ENCODE measurements around the gene MCM7. TPM values are rescaled to one million over a fixed set of nuclear protein-coding genes. Genes with fewer than 3 reads are reported as not detected.

Gene MCM7
- total and polyA plus RNA-seq, 10 of the 15 experiments (the other 5 are each of a cell fraction or from before 2014, with no cell fraction given): 183 to 383 (median 244) TPM

DNA sequence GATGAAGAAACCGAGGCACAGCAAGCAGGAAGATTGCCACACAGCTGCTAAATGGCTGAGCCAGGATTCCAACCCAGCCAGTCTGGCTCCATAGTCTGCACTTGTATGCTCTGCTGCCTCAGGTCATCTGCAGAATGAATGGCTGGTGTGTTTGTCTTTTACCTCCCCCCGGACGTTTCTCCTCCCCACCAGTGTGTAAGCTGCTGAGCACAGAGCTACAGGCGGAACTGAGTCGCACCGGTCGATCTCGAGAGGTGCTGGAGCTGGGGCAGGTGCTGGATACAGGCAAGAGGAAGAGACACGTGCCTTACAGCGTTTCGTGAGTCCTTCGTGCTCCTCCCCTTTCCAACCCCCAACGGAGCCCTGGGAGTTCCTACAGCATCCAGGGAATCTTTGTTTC is 20.9 kb upstream of the MCM7 start:
- Histone ChIP-seq H3K36me3 (ENCODE audit: control insufficient read depth in 2 of 2, insufficient read depth in 2 of 2, low read length in 1 of 2) (no peaks in the 10 kb centered on the region; a peak in 1 of 4 replicates), H3K9me3 (replicated peaks; ENCODE audit: control insufficient read depth, insufficient read depth, low read length) (no peaks in the 10 kb centered on the region), H3K4me3 (no peak overlapping the region), H3K27ac (ENCODE audit: control insufficient read depth, insufficient read depth) (no peak overlapping the region), H3K4me2 (ENCODE audit: control insufficient read depth, insufficient read depth) (no peak overlapping the region), H3K9ac (ENCODE audit: control insufficient read depth, insufficient read depth, low read length) (no peak overlapping the region), H2AFZ (ENCODE audit: control insufficient read depth, low read depth, low read length) (no peak overlapping the region), H3K4me1 (ENCODE audit: control insufficient read depth, insufficient read depth, low read length) (peaks cover 12% of the 10 kb centered on the region), H3K79me2 (ENCODE audit: control insufficient read depth, insufficient read depth, low read length) (peaks cover 17% of the 10 kb centered on the region), H3K27me3 (replicated peaks in 1 of 2; ENCODE audit: control insufficient read depth in 2 of 2, insufficient read depth in 2 of 2, low read length in 1 of 2) (no peaks in the 10 kb centered on the region), H4K20me1 (ENCODE audit: control insufficient read depth, insufficient read depth) (no peaks in the 10 kb centered on the region)
- TF ChIP-seq SREBF2 (IDR thresholded peaks at IDR 0.05; ENCODE audit: low read length): no peak
- TF ChIP-seq MTA2 (IDR thresholded peaks at IDR 0.05; ENCODE audit: low read depth): no peak
- TF ChIP-seq BCL3 (IDR thresholded peaks at IDR 0.05; ENCODE audit: borderline replicate concordance, insufficient read depth, low read depth, low read length, poor library complexity, severe bottlenecking): no peak
- TF ChIP-seq LARP7 (IDR thresholded peaks at IDR 0.05): no peak
- TF ChIP-seq PAX8 (IDR thresholded peaks at IDR 0.05): no peak
- TF ChIP-seq SRF (IDR thresholded peaks at IDR 0.05; ENCODE audit: low read depth in 2 of 2, low read length in 2 of 2): no peak
- TF ChIP-seq PAX5 (IDR thresholded peaks at IDR 0.05; ENCODE audit: borderline replicate concordance, low read depth, low read length): no peak
- no peak for TF ChIP-seq FOXM1 (IDR thresholded peaks at IDR 0.05; ENCODE audit: low read depth, low read length)
- TF ChIP-seq PML (IDR thresholded peaks at IDR 0.05; ENCODE audit: low read length): no peak
- no peak for TF ChIP-seq MTA3 (IDR thresholded peaks at IDR 0.05; ENCODE audit: borderline replicate concordance, low read length)
- TF ChIP-seq HCFC1 (IDR thresholded peaks at IDR 0.05; ENCODE audit: low read length): no peak
- no peak for TF ChIP-seq IKZF1 (conservative IDR thresholded peaks at IDR 0.05)
- SMC1A ChIA-PET (ENCODE audit: uncharacterized antibody, unreplicated experiment): interaction anchor here (1.3 kb wide), 1 partner anchor 20 kb away, joined by 3 read pairs; no protein-coding TSS in a partner anchor
- DNase-seq (ENCODE audit: low read depth, low spot score): no peak
- intact Hi-C loops (cut with micrococcal nuclease; ENCODE audit: unreplicated experiment) (no loop called here), in situ Hi-C loops (cut with MboI) (no loop called here)
- no peak for FAIRE-seq
- RAD21 ChIA-PET (ENCODE audit: unreplicated experiment): no interaction called here
- POLR2A ChIA-PET: interaction anchor here (0.5 kb wide), 1 partner anchor 373 kb away, joined by 6 read pairs; no protein-coding TSS in a partner anchor
- CTCF ChIA-PET: interaction anchor here (0.6 kb wide), 1 partner anchor 59 kb away, joined by 3 read pairs; no protein-coding TSS in a partner anchor
- WGBS (ENCODE audit: insufficient coverage, insufficient replicate concordance, low lambda C conversion rate, missing lambda C conversion rate): 95% methylated on average over 12 of the region's 13 CpGs
- BruUV-seq (replicated peaks): no TSS peak
- no peak for ATAC-seq
